Neural cell (in vitro differentiated cells): Measurements from ENCODE around the gene ARHGEF7. TPM values are rescaled to one million over a fixed set of nuclear protein-coding genes. Genes with fewer than 3 reads are reported as not detected.
A peak's percentile ranks its signal among the peaks of the same experiment; 100 is the strongest.
"Not testable (repeated sequence)": the region's sequence is repeated elsewhere in the genome, so short reads cannot be mapped to it uniquely, and the experiment has no call there.

Source experiments
- H2AFZ ChIP-seq: fragments of 200-600, 300-800 bp; sonication (generic), shearing (Covaris generic); 2 replicates; pipeline ENCODE4 v1.6.0; 2014; ENCODE audit warnings: low read depth, mild to moderate bottlenecking, antibody characterized with exemption, low read length, moderate library complexity
- H3F3A ChIP-seq: fragments of 200-600 bp; shearing (Covaris generic); 2 replicates; pipeline ENCODE4 v1.6.1; 2016; ENCODE audit warnings: mild to moderate bottlenecking, moderate library complexity, mixed read lengths, antibody characterized with exemption, low read length; ENCODE audit not compliant: insufficient read depth, poor library complexity, severe bottlenecking
- H3K27ac ChIP-seq: fragments of 200-600, 300-800 bp; sonication (generic), shearing (Covaris generic); 2 replicates; pipeline ENCODE4 v1.5.1; 2014; ENCODE audit warnings: mild to moderate bottlenecking, low read length, moderate library complexity
- H3K27me3 ChIP-seq: fragments of 300-800, 200-600 bp; sonication (generic), shearing (Covaris generic); 2 replicates; pipeline ENCODE4 v1.6.0; 2014; ENCODE audit warnings: mild to moderate bottlenecking, low read depth, low read length, moderate library complexity; ENCODE audit not compliant: insufficient read depth
- H3K36me3 ChIP-seq: fragments of 300-800, 200-600 bp; sonication (generic), shearing (Covaris generic); 2 replicates; pipeline ENCODE4 v1.5.1; 2014; ENCODE audit warnings: mild to moderate bottlenecking, antibody characterized with exemption, low read length, moderate library complexity; ENCODE audit not compliant: insufficient read depth
- H3K4me2 ChIP-seq: fragments of 300-800, 200-600 bp; sonication (generic), shearing (Covaris generic); 2 replicates; pipeline ENCODE4 v1.6.0; 2014; ENCODE audit warnings: mild to moderate bottlenecking, low read length
- H3K4me3 ChIP-seq: fragments of 300-800, 200-600 bp; sonication (generic), shearing (Covaris generic); 2 replicates; pipeline ENCODE4 v1.5.1; 2014; ENCODE audit warnings: mild to moderate bottlenecking, low read length, moderate library complexity
- H3K79me2 ChIP-seq: fragments of 200-600 bp; shearing (Covaris generic); replicated peaks from 2 replicates; pipeline ENCODE4 v1.6.0; 2014; ENCODE audit warnings: mild to moderate bottlenecking, low read length, moderate library complexity; ENCODE audit not compliant: insufficient read depth
- H3K9ac ChIP-seq: fragments of 300-800, 200-600 bp; sonication (generic), shearing (Covaris generic); 2 replicates; pipeline ENCODE4 v1.6.1; 2016; ENCODE audit warnings: mild to moderate bottlenecking, low read length, mixed read lengths
- H3K9me2 ChIP-seq: fragments of 200-600 bp; shearing (Covaris generic); 2 replicates; pipeline ENCODE4 v1.6.1; 2016; ENCODE audit warnings: mild to moderate bottlenecking, low read length, mixed read lengths; ENCODE audit not compliant: insufficient read depth
- H3K9me3 ChIP-seq: fragments of 200-600, 300-800 bp; sonication (generic), shearing (Covaris generic); 2 replicates; pipeline ENCODE4 v1.6.1; 2016; ENCODE audit warnings: mild to moderate bottlenecking, mixed run types, low read length, moderate library complexity, mixed read lengths
- H4K20me1 ChIP-seq: fragments of 200-600 bp; shearing (Covaris generic); 2 replicates; pipeline ENCODE4 v1.6.1; 2016; ENCODE audit warnings: mild to moderate bottlenecking, mixed run types; ENCODE audit not compliant: insufficient read depth
- EP300 ChIP-seq: fragments of 450-650 bp; conservative IDR thresholded peaks from 2 replicates; pipeline ENCODE4 v1.6.1; 2014; ENCODE audit warnings: antibody characterized with exemption, mild to moderate bottlenecking, moderate library complexity; ENCODE audit not compliant: poor library complexity, severe bottlenecking
- EZH2 ChIP-seq: fragments of 200-600, 300-800 bp; shearing (Covaris generic), sonication (generic); IDR thresholded peaks from 2 replicates; pipeline ENCODE4 v1.6.1; 2014; ENCODE audit warnings: antibody characterized with exemption, low read length, borderline replicate concordance, mild to moderate bottlenecking; ENCODE audit not compliant: insufficient read depth, poor library complexity, severe bottlenecking
- MXI1 ChIP-seq: fragments of 450-650 bp; conservative IDR thresholded peaks from 2 replicates; pipeline ENCODE4 v1.6.1; 2014; ENCODE audit warnings: antibody characterized with exemption, mild to moderate bottlenecking; ENCODE audit not compliant: poor library complexity, severe bottlenecking
- POLR2AphosphoS5 ChIP-seq: IDR thresholded peaks from 2 replicates; pipeline ENCODE4 v1.6.1; 2012
- RAD21 ChIP-seq: fragments of 450-650 bp; conservative IDR thresholded peaks from 2 replicates; pipeline ENCODE4 v1.6.1; 2014; ENCODE audit warnings: antibody characterized with exemption, mild to moderate bottlenecking, moderate library complexity
- REST ChIP-seq: IDR thresholded peaks from 2 replicates; pipeline ENCODE4 v1.6.1; 2012; ENCODE audit warnings: borderline replicate concordance
- SMC3 ChIP-seq: fragments of 450-650 bp; conservative IDR thresholded peaks from 2 replicates; pipeline ENCODE4 v1.6.1; 2014; ENCODE audit warnings: antibody characterized with exemption, mild to moderate bottlenecking, moderate library complexity; ENCODE audit not compliant: poor library complexity
- TAF1 ChIP-seq: IDR thresholded peaks from 2 replicates; pipeline ENCODE4 v1.6.1; 2012; ENCODE audit warnings: low read depth
- polyA plus RNA-seq: library from polyadenylated mRNA; depleted of rRNA; stranded (reverse); fragments of >200 nt; gene quantifications from 2 replicates; pipeline ENCODE4 v1.2.3, GENCODE V29; 2014
- TF ChIP-seq, protein P1 (sequence below): fragments of 450-650 bp; IDR thresholded peaks from 2 replicates; pipeline ENCODE4 v1.5.1; 2014; ENCODE audit warnings: antibody characterized with exemption, mild to moderate bottlenecking, moderate library complexity; ENCODE audit not compliant: poor library complexity, severe bottlenecking

Gene ARHGEF7
- polyA plus RNA-seq, 1 donor from 2014 or later, result 155 TPM

DNA sequence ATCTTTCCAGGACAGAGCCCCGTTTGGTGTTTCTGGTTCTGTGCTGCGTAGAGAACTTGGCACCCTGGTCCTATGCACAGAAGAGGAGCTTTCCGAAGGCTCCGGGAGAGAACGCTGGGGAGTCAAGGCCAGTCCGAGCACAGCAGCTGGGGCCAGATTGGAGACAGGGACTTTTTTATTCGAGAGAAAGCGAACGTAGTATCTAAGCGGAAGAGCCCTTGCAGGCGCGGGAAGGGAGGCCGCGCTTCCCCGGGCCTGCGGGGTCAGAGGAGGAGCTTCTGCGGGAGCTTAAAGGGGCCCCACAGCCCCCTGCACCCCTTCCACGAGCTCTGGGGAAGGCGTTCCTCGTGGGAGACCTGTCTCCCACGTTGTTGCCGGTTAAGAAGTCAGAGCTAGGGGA lies 48.6 kb upstream of the ARHGEF7 start:
- H3K27ac ChIP-seq, result no peak overlapping the region
- H3K27me3 ChIP-seq, result peaks cover 12% of the 10 kb centered on the region
- H3K4me2 ChIP-seq, result no peak overlapping the region
- no peaks in the 10 kb centered on the region for H3K36me3 ChIP-seq
- no peak overlapping the region for H2AFZ ChIP-seq
- TF ChIP-seq POLR2AphosphoS5 (no peak), EP300 (no peak), MXI1 (no peak), EZH2 (no peak), RAD21 (no peak), TAF1 (no peak), SMC3 (no peak), REST (no peak)
- TF ChIP-seq, protein P1, sequence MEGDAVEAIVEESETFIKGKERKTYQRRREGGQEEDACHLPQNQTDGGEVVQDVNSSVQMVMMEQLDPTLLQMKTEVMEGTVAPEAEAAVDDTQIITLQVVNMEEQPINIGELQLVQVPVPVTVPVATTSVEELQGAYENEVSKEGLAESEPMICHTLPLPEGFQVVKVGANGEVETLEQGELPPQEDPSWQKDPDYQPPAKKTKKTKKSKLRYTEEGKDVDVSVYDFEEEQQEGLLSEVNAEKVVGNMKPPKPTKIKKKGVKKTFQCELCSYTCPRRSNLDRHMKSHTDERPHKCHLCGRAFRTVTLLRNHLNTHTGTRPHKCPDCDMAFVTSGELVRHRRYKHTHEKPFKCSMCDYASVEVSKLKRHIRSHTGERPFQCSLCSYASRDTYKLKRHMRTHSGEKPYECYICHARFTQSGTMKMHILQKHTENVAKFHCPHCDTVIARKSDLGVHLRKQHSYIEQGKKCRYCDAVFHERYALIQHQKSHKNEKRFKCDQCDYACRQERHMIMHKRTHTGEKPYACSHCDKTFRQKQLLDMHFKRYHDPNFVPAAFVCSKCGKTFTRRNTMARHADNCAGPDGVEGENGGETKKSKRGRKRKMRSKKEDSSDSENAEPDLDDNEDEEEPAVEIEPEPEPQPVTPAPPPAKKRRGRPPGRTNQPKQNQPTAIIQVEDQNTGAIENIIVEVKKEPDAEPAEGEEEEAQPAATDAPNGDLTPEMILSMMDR, result no peak
- H3F3A ChIP-seq, result no peaks in the 10 kb centered on the region
- no peaks in the 10 kb centered on the region for H3K9me2 ChIP-seq
- no peaks in the 10 kb centered on the region for H3K79me2 ChIP-seq
- no peak overlapping the region for H3K4me3 ChIP-seq
- no peak overlapping the region for H3K9ac ChIP-seq
- H3K9me3 ChIP-seq, result no peaks in the 10 kb centered on the region
- no peaks in the 10 kb centered on the region for H4K20me1 ChIP-seq

DNA sequence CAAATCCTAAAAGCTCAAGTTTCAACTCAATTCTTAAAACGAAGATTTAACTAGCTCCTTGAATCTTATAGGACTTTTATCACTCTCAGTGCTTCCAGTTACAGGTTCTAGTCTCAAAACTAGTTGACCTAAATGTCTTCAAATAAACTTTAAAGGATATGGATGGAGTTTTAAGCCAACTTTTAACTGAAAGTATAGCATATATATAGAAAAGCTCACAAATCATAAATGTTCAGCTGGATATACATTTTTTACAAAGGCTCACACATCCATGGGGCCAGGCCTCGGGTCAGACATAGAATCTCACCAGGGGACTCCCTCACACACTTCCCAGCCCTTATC lies 47.1 kb upstream of the ARHGEF7 start:
- Histone ChIP-seq H3K9me3 (no peaks in the 10 kb centered on the region), H3K9me2 (no peaks in the 10 kb centered on the region), H3K4me3 (peak overlapping the region; percentile 78), H3K27me3 (peaks cover 12% of the 10 kb centered on the region), H3F3A (no peaks in the 10 kb centered on the region), H4K20me1 (no peaks in the 10 kb centered on the region), H3K9ac (no peak overlapping the region), H3K36me3 (no peaks in the 10 kb centered on the region), H3K79me2 (no peaks in the 10 kb centered on the region), H3K4me2 (no peak overlapping the region), H2AFZ (no peak overlapping the region), H3K27ac (no peak overlapping the region)
- TF ChIP-seq RAD21 (no peak), MXI1 (no peak), EZH2 (no peak), POLR2AphosphoS5 (no peak), SMC3 (no peak), EP300 (no peak), REST (no peak), TAF1 (no peak)
- TF ChIP-seq, protein P1, result no peak

GRCh38 chr13:111071120-111071519 lies 44.0 kb upstream of the ARHGEF7 start:
- H3K27me3 ChIP-seq, H3K9ac ChIP-seq, H3K4me2 ChIP-seq, H3K4me3 ChIP-seq, H4K20me1 ChIP-seq, H3F3A ChIP-seq, H3K27ac ChIP-seq, H3K9me2 ChIP-seq, H3K36me3 ChIP-seq, H3K9me3 ChIP-seq, H3K79me2 ChIP-seq, H2AFZ ChIP-seq: not testable (repeated sequence)
